Gastrocnemius medialis (tissue), 4 donors: ENCODE data around the gene JDP2.

Experiments used
- POLR2A ChIP-seq, 2 donors: fragments of 450-650 bp; IDR thresholded peaks; one replicate each; pipeline ENCODE4 v1.6.1; 2017; ENCODE audit warnings: antibody characterized with exemption in 2 of 2, mild to moderate bottlenecking in 2 of 2, moderate library complexity in 2 of 2
- TF ChIP-seq, protein P1 (sequence below), 5 experiments: fragments of 450-650 bp in 3 of 5; fragments of 200-600 bp in 2 of 5; sonication (generic) in 2 of 5; IDR thresholded peaks in 4 of 5; conservative IDR thresholded peaks in 1 of 5; 1 replicate in 4 of 5; 2 replicates in 1 of 5; pipeline ENCODE4 v1.5.1; 2016 to 2019; ENCODE audit warnings: antibody characterized with exemption in 5 of 5, mild to moderate bottlenecking in 3 of 5, moderate library complexity in 3 of 5

DNA sequence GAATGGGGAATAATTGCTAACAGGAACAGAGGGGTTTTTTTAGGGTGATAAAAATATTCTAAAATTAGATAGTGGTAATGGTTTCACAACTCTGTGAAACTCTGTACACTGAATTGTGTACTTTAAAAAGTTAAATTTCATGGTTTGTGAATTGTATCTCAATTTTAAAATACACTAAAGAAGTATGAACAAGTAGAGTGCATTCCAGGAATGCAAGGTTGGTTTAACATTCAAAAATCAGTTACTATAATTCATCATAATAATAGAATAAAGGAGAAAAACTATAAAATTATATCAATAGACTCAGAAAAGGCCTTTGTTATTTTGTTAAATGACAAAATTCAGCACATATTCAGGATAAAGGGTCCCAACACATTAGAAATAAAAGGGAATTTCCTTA, 83.4 kb downstream of the JDP2 start:
- TF ChIP-seq, protein P1, sequence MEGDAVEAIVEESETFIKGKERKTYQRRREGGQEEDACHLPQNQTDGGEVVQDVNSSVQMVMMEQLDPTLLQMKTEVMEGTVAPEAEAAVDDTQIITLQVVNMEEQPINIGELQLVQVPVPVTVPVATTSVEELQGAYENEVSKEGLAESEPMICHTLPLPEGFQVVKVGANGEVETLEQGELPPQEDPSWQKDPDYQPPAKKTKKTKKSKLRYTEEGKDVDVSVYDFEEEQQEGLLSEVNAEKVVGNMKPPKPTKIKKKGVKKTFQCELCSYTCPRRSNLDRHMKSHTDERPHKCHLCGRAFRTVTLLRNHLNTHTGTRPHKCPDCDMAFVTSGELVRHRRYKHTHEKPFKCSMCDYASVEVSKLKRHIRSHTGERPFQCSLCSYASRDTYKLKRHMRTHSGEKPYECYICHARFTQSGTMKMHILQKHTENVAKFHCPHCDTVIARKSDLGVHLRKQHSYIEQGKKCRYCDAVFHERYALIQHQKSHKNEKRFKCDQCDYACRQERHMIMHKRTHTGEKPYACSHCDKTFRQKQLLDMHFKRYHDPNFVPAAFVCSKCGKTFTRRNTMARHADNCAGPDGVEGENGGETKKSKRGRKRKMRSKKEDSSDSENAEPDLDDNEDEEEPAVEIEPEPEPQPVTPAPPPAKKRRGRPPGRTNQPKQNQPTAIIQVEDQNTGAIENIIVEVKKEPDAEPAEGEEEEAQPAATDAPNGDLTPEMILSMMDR (IDR thresholded peaks at IDR 0.05 in 4 of 5, conservative IDR thresholded peaks at IDR 0.05 in 1 of 5), result no peak
- TF ChIP-seq POLR2A (IDR thresholded peaks at IDR 0.05), result no peak
